H1 (cell line): ENCODE results near the gene IQCH. TPM values are rescaled to one million over a fixed set of nuclear protein-coding genes. Genes with fewer than 3 reads are reported as not detected.

Source experiments
- CTCF ChIA-PET: fragments of 300-600 bp; sonication (Branson Sonifier 250); formaldehyde crosslinking; loops from one replicate; lab custom pipeline; 2021; ENCODE audit not compliant: partially characterized antibody; lab: Charles Lee
- POLR2A ChIA-PET: fragments of 300-600 bp; sonication (Branson Sonifier 250); formaldehyde crosslinking; loops from one replicate; lab custom pipeline; 2021; ENCODE audit warnings: inconsistent platforms; ENCODE audit not compliant: partially characterized antibody; lab: Charles Lee
- DNase-seq, 2 experiments: peaks; one replicate each; pipeline versions ENCODE4 v3.0.0 to v3.0.0-alpha.2; 2010 to 2022; ENCODE audit warnings: low spot score in 2 of 2, low read depth in 1 of 2, mixed read lengths in 1 of 2
- FAIRE-seq: peaks from 2 replicates; lab custom pipeline; 2011; peaks lifted over from hg19 to GRCh38; lab: Jason Lieb, UNC
- H2AFZ ChIP-seq: 2 replicates; pipeline ENCODE4 v1.8.1; 2012; ENCODE audit warnings: low read length, inconsistent platforms
- H2AK5ac ChIP-seq: 2 replicates; pipeline ENCODE4 v1.6.1; 2013; ENCODE audit warnings: low read depth, low read length
- H2BK120ac ChIP-seq: replicated peaks from 2 replicates; pipeline ENCODE3; 2013; ENCODE audit warnings: low read depth, low read length, inconsistent platforms
- H2BK12ac ChIP-seq: 2 replicates; pipeline ENCODE4 v1.6.1; 2013; ENCODE audit warnings: low read depth, low read length
- H2BK15ac ChIP-seq: 2 replicates; pipeline ENCODE4 v1.6.1; 2013; ENCODE audit warnings: low read length
- H2BK20ac ChIP-seq: 2 replicates; pipeline ENCODE4 v1.6.1; 2013; ENCODE audit warnings: low read length
- H2BK5ac ChIP-seq: 2 replicates; pipeline ENCODE4 v1.6.1; 2013; ENCODE audit warnings: low read depth, low read length
- H3K14ac ChIP-seq: 2 replicates; pipeline ENCODE4 v1.6.1; 2013; ENCODE audit warnings: inconsistent platforms; ENCODE audit not compliant: insufficient read length
- H3K18ac ChIP-seq: 2 replicates; pipeline ENCODE4 v1.6.1; 2013; ENCODE audit warnings: low read length; ENCODE audit errors: extremely low read depth
- H3K23ac ChIP-seq: 2 replicates; pipeline ENCODE4 v1.6.1; 2013; ENCODE audit warnings: inconsistent platforms; ENCODE audit not compliant: insufficient read length
- H3K23me2 ChIP-seq: 2 replicates; pipeline ENCODE4 v1.6.1; 2013; ENCODE audit warnings: low read depth, low read length
- H3K27ac ChIP-seq: 2 replicates; pipeline ENCODE4 v1.6.1; 2011; ENCODE audit warnings: low read depth, low read length, inconsistent platforms
- H3K27me3 ChIP-seq, 4 experiments: replicated peaks in 1 of 4; 1 replicate in 1 of 4; 2 replicates in 3 of 4; pipeline versions ENCODE4 v1.6.1 to v1.8.1; 2011 to 2013; ENCODE audit warnings: low read length in 3 of 4, mild to moderate bottlenecking in 3 of 4, inconsistent platforms in 2 of 4, mixed read lengths in 2 of 4, moderate library complexity in 1 of 4; ENCODE audit not compliant: control insufficient read depth in 3 of 4, insufficient read depth in 3 of 4; ENCODE audit errors: extremely low read depth in 1 of 4
- H3K36me3 ChIP-seq, 4 experiments: 2 replicates each; pipeline versions ENCODE4 v1.6.1 to v1.8.1; 2011 to 2013; ENCODE audit warnings: mild to moderate bottlenecking in 4 of 4, low read length in 3 of 4, moderate library complexity in 2 of 4, control low read depth in 1 of 4, inconsistent platforms in 1 of 4; ENCODE audit not compliant: insufficient read depth in 4 of 4, control insufficient read depth in 2 of 4
- H3K4ac ChIP-seq: replicated peaks from 2 replicates; pipeline ENCODE3; 2013; ENCODE audit warnings: low read length, low read depth, mixed read lengths, inconsistent platforms; ENCODE audit not compliant: insufficient read length
- H3K4me1 ChIP-seq, 4 experiments: replicated peaks in 1 of 4; 1 replicate in 1 of 4; 2 replicates in 3 of 4; pipeline versions ENCODE4 v1.6.1 to v1.8.1; 2011 to 2013; ENCODE audit warnings: low read length in 3 of 4, inconsistent platforms in 2 of 4, mixed read lengths in 1 of 4; ENCODE audit not compliant: insufficient read depth in 4 of 4, control insufficient read depth in 3 of 4
- H3K4me2 ChIP-seq, 2 experiments: 2 replicates each; pipeline versions ENCODE4 v1.6.1 to v1.8.1; 2011 to 2013; ENCODE audit warnings: low read depth in 2 of 2, low read length in 2 of 2, control low read depth in 1 of 2, inconsistent platforms in 1 of 2, mild to moderate bottlenecking in 1 of 2; ENCODE audit not compliant: insufficient read depth in 1 of 2
- H3K4me3 ChIP-seq, 4 experiments: fragments of 200-600, 300-600 bp in 1 of 4; sonication (generic), shearing (Covaris generic), sonication (Bioruptor Twin) in 1 of 4; 2 replicates each; pipeline versions ENCODE4 v1.5.1 to v1.8.1; 2011 to 2016; ENCODE audit warnings: low read length in 4 of 4, low read depth in 3 of 4, control low read depth in 2 of 4, inconsistent platforms in 2 of 4, mild to moderate bottlenecking in 2 of 4, mixed read lengths in 1 of 4, moderate library complexity in 1 of 4; ENCODE audit not compliant: insufficient read depth in 2 of 4; ENCODE audit errors: extremely low read depth in 1 of 4
- H3K56ac ChIP-seq: replicated peaks from 2 replicates; pipeline ENCODE3; 2013; ENCODE audit warnings: low read depth, mild to moderate bottlenecking, mixed read lengths, low read length, inconsistent platforms; ENCODE audit not compliant: insufficient read length
- H3K79me1 ChIP-seq: 2 replicates; pipeline ENCODE4 v1.6.1; 2013; ENCODE audit warnings: low read depth, low read length, control low read depth
- H3K79me2 ChIP-seq, 2 experiments: 2 replicates each; pipeline versions ENCODE4 v1.6.1 to v1.8.1; 2012 to 2013; ENCODE audit warnings: low read length in 2 of 2, mild to moderate bottlenecking in 2 of 2, inconsistent platforms in 1 of 2; ENCODE audit not compliant: insufficient read depth in 2 of 2, control insufficient read depth in 1 of 2
- H3K9ac ChIP-seq, 4 experiments: replicated peaks in 1 of 4; 1 replicate in 1 of 4; 2 replicates in 3 of 4; pipeline versions ENCODE4 v1.6.1 to v1.8.1; 2011 to 2013; ENCODE audit warnings: low read depth in 3 of 4, low read length in 3 of 4, control low read depth in 2 of 4, mild to moderate bottlenecking in 2 of 4, moderate library complexity in 2 of 4, inconsistent platforms in 1 of 4; ENCODE audit errors: extremely low read depth in 1 of 4
- H3K9me3 ChIP-seq, 2 experiments: 2 replicates each; pipeline versions ENCODE4 v1.6.1 to v1.8.1; 2012 to 2013; ENCODE audit warnings: mild to moderate bottlenecking in 2 of 2, moderate library complexity in 2 of 2, control low read depth in 1 of 2, inconsistent platforms in 1 of 2, low read depth in 1 of 2, low read length in 1 of 2, mixed read lengths in 1 of 2; ENCODE audit not compliant: insufficient read depth in 2 of 2
- H4K20me1 ChIP-seq, 2 experiments: replicated peaks in 1 of 2; 2 replicates each; pipeline versions ENCODE3 to v1.8.1; 2011 to 2013; ENCODE audit warnings: inconsistent platforms in 2 of 2, low read length in 2 of 2, mild to moderate bottlenecking in 1 of 2; ENCODE audit not compliant: insufficient read depth in 2 of 2, control insufficient read depth in 1 of 2
- H4K5ac ChIP-seq: 2 replicates; pipeline ENCODE4 v1.6.1; 2013; ENCODE audit warnings: low read length, low read depth, mixed read lengths, inconsistent platforms; ENCODE audit not compliant: insufficient read length
- H4K8ac ChIP-seq: 2 replicates; pipeline ENCODE4 v1.8.0; 2013; ENCODE audit warnings: mild to moderate bottlenecking, moderate library complexity, low read length, inconsistent platforms; ENCODE audit not compliant: insufficient read depth; ENCODE audit errors: extremely low read depth
- H4K91ac ChIP-seq: replicated peaks from 2 replicates; pipeline ENCODE3; 2013; ENCODE audit warnings: low read length, mixed read lengths, inconsistent platforms; ENCODE audit not compliant: insufficient read length
- SAP30 ChIP-seq: fragments of 300-600 bp; sonication (generic); IDR thresholded peaks from 2 replicates; pipeline ENCODE4 v1.7.1; 2012; ENCODE audit warnings: low read length, moderate library complexity, mild to moderate bottlenecking, inconsistent platforms; ENCODE audit not compliant: insufficient read depth, insufficient replicate concordance
- TBP ChIP-seq: IDR thresholded peaks from 2 replicates; pipeline ENCODE4 v1.6.1; 2011; ENCODE audit warnings: low read depth, low read length, improper control_type of control experiment
- WGBS, 2 experiments: shearing (Covaris generic) in 1 of 2; methylation state at CpG; one replicate each; pipeline versions ENCODE4 v1.1.6 to v1.1.7; 2013 to 2015; ENCODE audit warnings: low lambda C conversion rate in 2 of 2, mixed read lengths in 2 of 2, inconsistent platforms in 1 of 2, low coverage in 1 of 2, missing lambda C conversion rate in 1 of 2; ENCODE audit not compliant: insufficient replicate concordance in 2 of 2, insufficient coverage in 1 of 2, insufficient read length in 1 of 2; ENCODE audit errors: extremely low coverage in 1 of 2, missing lambda C conversion rate in 1 of 2; 5-methylcytosine and 5-hydroxymethylcytosine counted together
- polyA plus RNA-seq, 7 experiments: library from polyadenylated mRNA; depleted of rRNA in 3 of 7; stranded (reverse) in 5 of 7; unstranded in 2 of 7; fragments of >200 nt in 5 of 7; fragments of 200-250 nt in 2 of 7; gene quantifications; 1 replicate in 5 of 7; 2 replicates in 1 of 7; 4 replicates in 1 of 7; pipeline versions ENCODE4 v1.2.1 to v1.2.3, GENCODE V29; 2011 to 2013; ENCODE audit warnings: missing spikeins in 2 of 7, mixed read lengths in 2 of 7
- total RNA-seq: library from RNA; stranded (reverse); fragmentation: NEBNext Ultra II Directional; extraction: Animal tissue kit (Norgen Biotek cat#: 25700); gene quantifications from 2 replicates; pipeline ENCODE4 v1.2.1, GENCODE V29; 2021
- TF ChIP-seq, protein P1 (sequence below): IDR thresholded peaks from 2 replicates; pipeline ENCODE4 v1.6.1; 2011; ENCODE audit warnings: low read depth, mild to moderate bottlenecking, low read length; ENCODE audit not compliant: insufficient read depth

Gene IQCH
- total and polyA plus RNA-seq, 2 of the 8 experiments (the other 6 are each of a cell fraction or from before 2014, with no cell fraction given): 0.60 to 1.9 TPM

DNA sequence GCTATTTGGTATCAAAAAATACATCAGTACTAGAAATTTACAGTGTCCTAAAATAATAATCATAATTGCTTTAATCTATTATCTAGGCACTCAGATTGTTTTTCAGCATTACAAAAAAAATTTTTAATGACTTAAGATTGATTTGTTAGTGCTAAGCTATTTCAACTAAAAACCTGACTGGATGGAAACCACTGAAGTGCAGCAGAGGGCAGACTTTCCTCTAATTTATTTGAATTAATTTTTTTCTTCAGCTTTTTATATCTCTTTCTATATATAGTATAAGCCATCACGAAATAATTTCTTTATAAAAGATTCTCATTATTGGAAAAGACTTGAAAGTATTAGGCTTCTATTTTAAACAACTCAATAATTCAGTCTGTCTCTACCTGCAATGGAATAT, 131.4 kb downstream of the IQCH start:
- POLR2A ChIA-PET: no interaction called here
- Histone ChIP-seq H2AFZ (no peak overlapping the region), H4K5ac (no peak overlapping the region), H3K56ac (no peak overlapping the region), H2BK20ac (no peak overlapping the region), H3K36me3 (no peaks in the 10 kb centered on the region), H2BK5ac (no peak overlapping the region), H3K79me1 (no peaks in the 10 kb centered on the region), H3K4me2 (no peak overlapping the region), H3K79me2 (no peaks in the 10 kb centered on the region), H3K23me2 (no peaks in the 10 kb centered on the region), H3K23ac (no peak overlapping the region)
- DNase-seq (no peak), FAIRE-seq (no peak)
- 70% methylated on average over 1 of the region's 1 CpG; no CpG with 5 or more reads in 1 of the 2 experiments for WGBS, 2 experiments
- TF ChIP-seq TBP: no peak
- TF ChIP-seq, protein P1, sequence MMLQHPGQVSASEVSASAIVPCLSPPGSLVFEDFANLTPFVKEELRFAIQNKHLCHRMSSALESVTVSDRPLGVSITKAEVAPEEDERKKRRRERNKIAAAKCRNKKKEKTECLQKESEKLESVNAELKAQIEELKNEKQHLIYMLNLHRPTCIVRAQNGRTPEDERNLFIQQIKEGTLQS: no peak
- TF ChIP-seq SAP30: no peak
- TF ChIP-seq, all 59 proteins: peak for 0
- no peak overlapping the region for H4K91ac ChIP-seq
- no peaks in the 10 kb centered on the region for H3K27me3 ChIP-seq
- H3K4me3 ChIP-seq: no peak overlapping the region
- no peak overlapping the region for H2BK12ac ChIP-seq
- CTCF ChIA-PET: interaction anchor here (0.5 to 2.0 kb wide), 9 partner anchors 20 to 450 kb away, joined by 3 to 7 read pairs (median 3); no protein-coding TSS in a partner anchor
- no peaks in the 10 kb centered on the region for H3K4me1 ChIP-seq
- no peak overlapping the region for H2BK15ac ChIP-seq
- H3K4ac ChIP-seq: no peak overlapping the region
- no peak overlapping the region for H3K14ac ChIP-seq
- H3K9me3 ChIP-seq: no peaks in the 10 kb centered on the region
- no peak overlapping the region for H3K27ac ChIP-seq
- H2BK120ac ChIP-seq: no peak overlapping the region
- no peak overlapping the region for H3K18ac ChIP-seq
- no peak overlapping the region for H3K9ac ChIP-seq
- H4K8ac ChIP-seq: no peak overlapping the region
- H2AK5ac ChIP-seq: no peak overlapping the region
- no peaks in the 10 kb centered on the region for H4K20me1 ChIP-seq
